Panc1 (cell line): ENCODE data around the gene PTPRN.

ENCODE experiments used
- POLR2AphosphoS5 ChIP-seq: IDR thresholded peaks from 2 replicates; pipeline ENCODE4 v1.6.1; 2012; ENCODE audit warnings: mild to moderate bottlenecking, low read depth, low read length, moderate library complexity
- SIN3A ChIP-seq: IDR thresholded peaks from 2 replicates; pipeline ENCODE4 v1.6.1; 2012; ENCODE audit warnings: low read depth, mild to moderate bottlenecking, low read length, moderate library complexity, borderline replicate concordance; ENCODE audit not compliant: insufficient read depth
- TF ChIP-seq, protein P1 (sequence below): fragments of 450-650 bp; IDR thresholded peaks from 2 replicates; pipeline ENCODE4 v1.5.1; 2017; ENCODE audit warnings: mild to moderate bottlenecking
- TF ChIP-seq, protein P2 (sequence below), 2 experiments: IDR thresholded peaks; 2 replicates each; pipeline ENCODE4 v1.6.1; 2011 to 2012; ENCODE audit warnings: low read depth in 2 of 2, control low read depth in 1 of 2, low read length in 1 of 2, mild to moderate bottlenecking in 1 of 2, moderate library complexity in 1 of 2; ENCODE audit not compliant: insufficient read depth in 1 of 2

DNA sequence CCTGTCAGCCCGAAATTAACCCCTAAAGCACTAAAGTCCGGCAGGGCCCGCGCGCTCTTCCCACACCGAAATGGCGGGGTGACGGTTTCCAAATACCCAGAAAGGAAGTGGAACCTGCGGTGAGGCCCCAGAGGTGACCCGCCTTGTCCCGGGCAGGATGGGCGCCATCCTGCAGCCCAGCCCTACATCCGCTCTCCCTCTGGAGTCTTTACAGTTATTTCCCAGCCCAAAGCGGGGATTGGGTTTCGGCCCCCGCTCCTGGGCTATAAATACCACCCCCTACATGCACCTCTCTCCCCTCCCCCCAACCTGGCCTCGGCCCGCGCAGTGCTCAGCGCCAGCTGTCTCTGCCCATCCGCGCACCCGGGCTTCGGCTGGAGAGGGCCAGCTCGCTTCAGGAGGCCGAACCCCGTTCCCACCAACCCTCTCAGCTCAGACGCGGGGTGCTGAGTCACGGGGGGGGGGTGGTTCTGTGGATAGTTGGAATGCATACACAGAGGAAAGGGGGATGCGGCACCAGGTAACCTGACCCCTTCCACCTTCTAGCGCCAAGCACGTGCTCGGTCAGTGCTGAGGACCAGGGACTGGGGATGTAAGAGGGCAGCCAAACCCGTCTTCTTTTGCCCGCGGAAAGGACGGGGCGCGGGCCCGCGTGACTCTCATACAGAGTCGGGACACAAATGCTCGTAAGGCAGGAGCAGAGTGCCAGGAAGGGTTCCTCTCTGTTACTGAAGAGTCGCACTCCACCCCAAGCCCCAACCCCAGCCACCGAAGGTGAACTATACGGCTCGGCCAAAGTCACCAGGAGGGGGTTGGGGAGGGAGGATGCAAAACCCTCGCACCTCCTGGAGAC is 56.1 kb downstream of the PTPRN start, which contains the start of gene TUBA4B:
- TF ChIP-seq POLR2AphosphoS5 (no peak), SIN3A (no peak)
- TF ChIP-seq, protein P1, sequence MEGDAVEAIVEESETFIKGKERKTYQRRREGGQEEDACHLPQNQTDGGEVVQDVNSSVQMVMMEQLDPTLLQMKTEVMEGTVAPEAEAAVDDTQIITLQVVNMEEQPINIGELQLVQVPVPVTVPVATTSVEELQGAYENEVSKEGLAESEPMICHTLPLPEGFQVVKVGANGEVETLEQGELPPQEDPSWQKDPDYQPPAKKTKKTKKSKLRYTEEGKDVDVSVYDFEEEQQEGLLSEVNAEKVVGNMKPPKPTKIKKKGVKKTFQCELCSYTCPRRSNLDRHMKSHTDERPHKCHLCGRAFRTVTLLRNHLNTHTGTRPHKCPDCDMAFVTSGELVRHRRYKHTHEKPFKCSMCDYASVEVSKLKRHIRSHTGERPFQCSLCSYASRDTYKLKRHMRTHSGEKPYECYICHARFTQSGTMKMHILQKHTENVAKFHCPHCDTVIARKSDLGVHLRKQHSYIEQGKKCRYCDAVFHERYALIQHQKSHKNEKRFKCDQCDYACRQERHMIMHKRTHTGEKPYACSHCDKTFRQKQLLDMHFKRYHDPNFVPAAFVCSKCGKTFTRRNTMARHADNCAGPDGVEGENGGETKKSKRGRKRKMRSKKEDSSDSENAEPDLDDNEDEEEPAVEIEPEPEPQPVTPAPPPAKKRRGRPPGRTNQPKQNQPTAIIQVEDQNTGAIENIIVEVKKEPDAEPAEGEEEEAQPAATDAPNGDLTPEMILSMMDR = no peak
- TF ChIP-seq, protein P2, sequence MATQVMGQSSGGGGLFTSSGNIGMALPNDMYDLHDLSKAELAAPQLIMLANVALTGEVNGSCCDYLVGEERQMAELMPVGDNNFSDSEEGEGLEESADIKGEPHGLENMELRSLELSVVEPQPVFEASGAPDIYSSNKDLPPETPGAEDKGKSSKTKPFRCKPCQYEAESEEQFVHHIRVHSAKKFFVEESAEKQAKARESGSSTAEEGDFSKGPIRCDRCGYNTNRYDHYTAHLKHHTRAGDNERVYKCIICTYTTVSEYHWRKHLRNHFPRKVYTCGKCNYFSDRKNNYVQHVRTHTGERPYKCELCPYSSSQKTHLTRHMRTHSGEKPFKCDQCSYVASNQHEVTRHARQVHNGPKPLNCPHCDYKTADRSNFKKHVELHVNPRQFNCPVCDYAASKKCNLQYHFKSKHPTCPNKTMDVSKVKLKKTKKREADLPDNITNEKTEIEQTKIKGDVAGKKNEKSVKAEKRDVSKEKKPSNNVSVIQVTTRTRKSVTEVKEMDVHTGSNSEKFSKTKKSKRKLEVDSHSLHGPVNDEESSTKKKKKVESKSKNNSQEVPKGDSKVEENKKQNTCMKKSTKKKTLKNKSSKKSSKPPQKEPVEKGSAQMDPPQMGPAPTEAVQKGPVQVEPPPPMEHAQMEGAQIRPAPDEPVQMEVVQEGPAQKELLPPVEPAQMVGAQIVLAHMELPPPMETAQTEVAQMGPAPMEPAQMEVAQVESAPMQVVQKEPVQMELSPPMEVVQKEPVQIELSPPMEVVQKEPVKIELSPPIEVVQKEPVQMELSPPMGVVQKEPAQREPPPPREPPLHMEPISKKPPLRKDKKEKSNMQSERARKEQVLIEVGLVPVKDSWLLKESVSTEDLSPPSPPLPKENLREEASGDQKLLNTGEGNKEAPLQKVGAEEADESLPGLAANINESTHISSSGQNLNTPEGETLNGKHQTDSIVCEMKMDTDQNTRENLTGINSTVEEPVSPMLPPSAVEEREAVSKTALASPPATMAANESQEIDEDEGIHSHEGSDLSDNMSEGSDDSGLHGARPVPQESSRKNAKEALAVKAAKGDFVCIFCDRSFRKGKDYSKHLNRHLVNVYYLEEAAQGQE (IDR thresholded peaks at IDR 0.05; ENCODE audit: insufficient read depth in 1 of 2, low read depth in 2 of 2, low read length in 1 of 2) = no peak
